ENCODE data around the gene ZBTB49.

The ZBTB49 gene

GRCh38 chr4:4277531-4277930 lies 12.5 kb upstream of the ZBTB49 start:
- no peak for DNase-seq (ENCODE audit: low read depth in 2 of 2, low spot score in 1 of 2)

GRCh38 chr4:4281787-4282186 lies 8.3 kb upstream of the ZBTB49 start:
- DNase-seq (ENCODE audit: low read depth in 2 of 2, low spot score in 1 of 2): no peak

GRCh38 chr4:4284827-4285618 lies 5.0 kb upstream of the ZBTB49 start:
- DNase-seq (ENCODE audit: low read depth in 2 of 2, low spot score in 1 of 2): no peak

- DNase-seq (ENCODE audit: low read depth in 2 of 2, low spot score in 1 of 2): no peak
These were observed 2.0 kb upstream of the ZBTB49 start for GRCh38 chr4:4288098-4288497.

- no peak for DNase-seq (ENCODE audit: low read depth in 2 of 2, low spot score in 1 of 2)
These were observed 996 bp upstream of the ZBTB49 start for GRCh38 chr4:4289055-4289454.

- DNase-seq (ENCODE audit: low read depth in 2 of 2, low spot score in 1 of 2): no peak
These were observed 482 bp upstream of the ZBTB49 start for GRCh38 chr4:4289597-4289940.

GRCh38 chr4:4293279-4293678 lies 3.2 kb downstream of the ZBTB49 start:
- no peak for DNase-seq (ENCODE audit: low read depth in 2 of 2, low spot score in 1 of 2)

- DNase-seq (ENCODE audit: low read depth in 2 of 2, low spot score in 1 of 2): no peak
These were observed 6.3 kb downstream of the ZBTB49 start for GRCh38 chr4:4296283-4296846.

GRCh38 chr4:4299006-4299405 lies 9.0 kb downstream of the ZBTB49 start:
- no peak for DNase-seq (ENCODE audit: low read depth in 2 of 2, low spot score in 1 of 2)

- no peak for DNase-seq (ENCODE audit: low read depth in 2 of 2, low spot score in 1 of 2)
These were observed 11.9 kb downstream of the ZBTB49 start for GRCh38 chr4:4302001-4302400.

- DNase-seq (ENCODE audit: low read depth in 2 of 2, low spot score in 1 of 2): no peak
These were observed 12.4 kb downstream of the ZBTB49 start for GRCh38 chr4:4302416-4302815.

GRCh38 chr4:4306920-4307319 lies 16.9 kb downstream of the ZBTB49 start:
- no peak for DNase-seq (ENCODE audit: low read depth in 2 of 2, low spot score in 1 of 2)

GRCh38 chr4:4308800-4309441 lies 18.9 kb downstream of the ZBTB49 start:
- DNase-seq (ENCODE audit: low read depth in 2 of 2, low spot score in 1 of 2): no peak

- DNase-seq (ENCODE audit: low read depth in 2 of 2, low spot score in 1 of 2): no peak
These were observed 21.1 kb downstream of the ZBTB49 start for GRCh38 chr4:4311193-4311592.

- no peak for DNase-seq (ENCODE audit: low read depth in 2 of 2, low spot score in 1 of 2)
These were observed 25.6 kb downstream of the ZBTB49 start for GRCh38 chr4:4315461-4316149.

GRCh38 chr4:4316150-4316495 lies 26.1 kb downstream of the ZBTB49 start:
- no peak for DNase-seq (ENCODE audit: low read depth in 2 of 2, low spot score in 1 of 2)

GRCh38 chr4:4317496-4318232 lies 27.6 kb downstream of the ZBTB49 start:
- DNase-seq (ENCODE audit: low read depth in 2 of 2, low spot score in 1 of 2): no peak

- no peak for DNase-seq (ENCODE audit: low read depth in 2 of 2, low spot score in 1 of 2)
These were observed 30.5 kb downstream of the ZBTB49 start for GRCh38 chr4:4320528-4320927.

GRCh38 chr4:4320951-4321714 lies 31.1 kb downstream of the ZBTB49 start:
- DNase-seq (ENCODE audit: low read depth in 2 of 2, low spot score in 1 of 2): no peak

- no peak for DNase-seq (ENCODE audit: low read depth in 2 of 2, low spot score in 1 of 2)
These were observed 32.1 kb downstream of the ZBTB49 start for GRCh38 chr4:4321951-4322688.

All from stimulated activated CD8-positive, alpha-beta memory T cell treated with anti-CD3 and anti-CD28 coated beads, Interleukin-4, amount 100 ng/mL, for 4 hours (primary cell).